Measurements from ENCODE around the gene HTR3D. TPM values are rescaled to one million over a fixed set of nuclear protein-coding genes. Genes with fewer than 3 reads are reported as not detected.
A peak's percentile ranks its signal among the peaks of the same experiment; 100 is the strongest.

The HTR3D gene
- total and polyA plus RNA-seq, 2 of the 13 experiments (the other 11 are each of a cell fraction or from before 2014, with no cell fraction given) = not detected

DNA sequence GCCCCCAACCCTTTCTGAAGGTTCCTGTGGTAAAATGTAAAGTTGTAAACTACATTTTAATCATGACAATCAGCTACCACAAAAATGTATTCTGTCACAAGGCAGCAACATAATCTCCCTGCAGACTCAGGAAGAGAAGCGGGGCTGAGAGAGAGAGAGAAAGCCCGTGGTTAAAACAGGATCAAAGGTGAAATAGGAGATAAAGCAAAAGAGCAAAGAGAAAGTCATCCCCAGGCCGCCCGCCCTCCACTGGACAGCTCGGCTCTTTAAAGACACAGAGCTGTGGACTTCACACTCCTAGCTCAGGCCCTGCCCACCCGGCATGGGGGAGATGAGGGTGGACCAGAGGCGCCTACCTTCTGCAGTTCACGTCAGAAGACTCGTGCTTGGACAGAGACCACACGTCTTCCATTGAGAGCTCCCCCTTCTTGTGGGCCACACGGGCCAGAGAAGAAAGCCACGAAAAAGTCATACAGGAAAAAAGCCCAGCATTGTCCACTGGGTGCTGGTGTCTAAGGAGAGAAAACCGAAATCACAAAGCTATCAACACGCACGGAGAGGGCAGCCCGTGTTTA lies 43.2 kb upstream of the HTR3D start (continued):
- TF ChIP-seq, protein P1, sequence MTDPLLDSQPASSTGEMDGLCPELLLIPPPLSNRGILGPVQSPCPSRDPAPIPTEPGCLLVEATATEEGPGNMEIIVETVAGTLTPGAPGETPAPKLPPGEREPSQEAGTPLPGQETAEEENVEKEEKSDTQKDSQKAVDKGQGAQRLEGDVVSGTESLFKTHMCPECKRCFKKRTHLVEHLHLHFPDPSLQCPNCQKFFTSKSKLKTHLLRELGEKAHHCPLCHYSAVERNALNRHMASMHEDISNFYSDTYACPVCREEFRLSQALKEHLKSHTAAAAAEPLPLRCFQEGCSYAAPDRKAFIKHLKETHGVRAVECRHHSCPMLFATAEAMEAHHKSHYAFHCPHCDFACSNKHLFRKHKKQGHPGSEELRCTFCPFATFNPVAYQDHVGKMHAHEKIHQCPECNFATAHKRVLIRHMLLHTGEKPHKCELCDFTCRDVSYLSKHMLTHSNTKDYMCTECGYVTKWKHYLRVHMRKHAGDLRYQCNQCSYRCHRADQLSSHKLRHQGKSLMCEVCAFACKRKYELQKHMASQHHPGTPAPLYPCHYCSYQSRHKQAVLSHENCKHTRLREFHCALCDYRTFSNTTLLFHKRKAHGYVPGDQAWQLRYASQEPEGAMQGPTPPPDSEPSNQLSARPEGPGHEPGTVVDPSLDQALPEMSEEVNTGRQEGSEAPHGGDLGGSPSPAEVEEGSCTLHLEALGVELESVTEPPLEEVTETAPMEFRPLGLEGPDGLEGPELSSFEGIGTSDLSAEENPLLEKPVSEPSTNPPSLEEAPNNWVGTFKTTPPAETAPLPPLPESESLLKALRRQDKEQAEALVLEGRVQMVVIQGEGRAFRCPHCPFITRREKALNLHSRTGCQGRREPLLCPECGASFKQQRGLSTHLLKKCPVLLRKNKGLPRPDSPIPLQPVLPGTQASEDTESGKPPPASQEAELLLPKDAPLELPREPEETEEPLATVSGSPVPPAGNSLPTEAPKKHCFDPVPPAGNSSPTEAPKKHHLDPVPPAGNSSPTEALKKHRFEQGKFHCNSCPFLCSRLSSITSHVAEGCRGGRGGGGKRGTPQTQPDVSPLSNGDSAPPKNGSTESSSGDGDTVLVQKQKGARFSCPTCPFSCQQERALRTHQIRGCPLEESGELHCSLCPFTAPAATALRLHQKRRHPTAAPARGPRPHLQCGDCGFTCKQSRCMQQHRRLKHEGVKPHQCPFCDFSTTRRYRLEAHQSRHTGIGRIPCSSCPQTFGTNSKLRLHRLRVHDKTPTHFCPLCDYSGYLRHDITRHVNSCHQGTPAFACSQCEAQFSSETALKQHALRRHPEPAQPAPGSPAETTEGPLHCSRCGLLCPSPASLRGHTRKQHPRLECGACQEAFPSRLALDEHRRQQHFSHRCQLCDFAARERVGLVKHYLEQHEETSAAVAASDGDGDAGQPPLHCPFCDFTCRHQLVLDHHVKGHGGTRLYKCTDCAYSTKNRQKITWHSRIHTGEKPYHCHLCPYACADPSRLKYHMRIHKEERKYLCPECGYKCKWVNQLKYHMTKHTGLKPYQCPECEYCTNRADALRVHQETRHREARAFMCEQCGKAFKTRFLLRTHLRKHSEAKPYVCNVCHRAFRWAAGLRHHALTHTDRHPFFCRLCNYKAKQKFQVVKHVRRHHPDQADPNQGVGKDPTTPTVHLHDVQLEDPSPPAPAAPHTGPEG (CRISPR knock-in tag; IDR thresholded peaks at IDR 0.05) = no peak
- TF ChIP-seq, protein P2, sequence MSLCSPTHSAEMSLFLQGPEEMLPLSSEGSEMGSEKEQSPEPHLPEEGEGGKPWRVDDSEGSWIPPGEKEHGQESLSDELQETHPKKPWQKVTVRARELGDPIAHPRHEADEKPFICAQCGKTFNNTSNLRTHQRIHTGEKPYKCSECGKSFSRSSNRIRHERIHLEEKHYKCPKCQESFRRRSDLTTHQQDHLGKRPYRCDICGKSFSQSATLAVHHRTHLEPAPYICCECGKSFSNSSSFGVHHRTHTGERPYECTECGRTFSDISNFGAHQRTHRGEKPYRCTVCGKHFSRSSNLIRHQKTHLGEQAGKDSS (CRISPR knock-in tag; IDR thresholded peaks at IDR 0.05; ENCODE audit: borderline replicate concordance, low read depth) = no peak
- TF ChIP-seq TMF1 (CRISPR knock-in tag; IDR thresholded peaks at IDR 0.05; ENCODE audit: low read depth) = no peak
- TF ChIP-seq NFE2L2 (IDR thresholded peaks at IDR 0.05; ENCODE audit: low read length) = no peak
- no peak for TF ChIP-seq ZBTB7A (CRISPR knock-in tag; IDR thresholded peaks at IDR 0.05)
- TF ChIP-seq ZNF782 (CRISPR knock-in tag; IDR thresholded peaks at IDR 0.05; ENCODE audit: borderline replicate concordance) = no peak
- no peak for TF ChIP-seq RORA (CRISPR knock-in tag; IDR thresholded peaks at IDR 0.05)
- no peak for TF ChIP-seq IKZF4 (CRISPR knock-in tag; IDR thresholded peaks at IDR 0.05; ENCODE audit: borderline replicate concordance, low read depth, not compliant biosample characterization)
- peak; percentile 71; the same call in 1 of the 2 replicates for TF ChIP-seq ZNF788 (CRISPR knock-in tag; IDR thresholded peaks at IDR 0.05; ENCODE audit: borderline replicate concordance)
- TF ChIP-seq FOXA1 (IDR thresholded peaks at IDR 0.05) = no peak
- no peak for TF ChIP-seq FOXA1 (CRISPR knock-in tag; IDR thresholded peaks at IDR 0.05)
- TF ChIP-seq ZNF414 (CRISPR knock-in tag; IDR thresholded peaks at IDR 0.05) = no peak
- no peak for TF ChIP-seq ZFP36L2 (CRISPR knock-in tag; IDR thresholded peaks at IDR 0.05)
- no peak for TF ChIP-seq RNF2 (conservative IDR thresholded peaks at IDR 0.05; ENCODE audit: low read depth)
- TF ChIP-seq KLF15 (CRISPR knock-in tag; IDR thresholded peaks at IDR 0.05; ENCODE audit: borderline replicate concordance) = no peak
- TF ChIP-seq GABPA (IDR thresholded peaks at IDR 0.05; ENCODE audit: low read depth, low read length) = no peak
- TF ChIP-seq GABPA (CRISPR knock-in tag; IDR thresholded peaks at IDR 0.05; ENCODE audit: low read depth) = no peak; the same call in 1 of the 2 replicates
- TF ChIP-seq EHMT2 (IDR thresholded peaks at IDR 0.05; ENCODE audit: borderline replicate concordance, low read depth, low read length) = no peak
- no peak for TF ChIP-seq CCDC6 (CRISPR knock-in tag; IDR thresholded peaks at IDR 0.05)
- peak; percentile 28; the same call in 1 of the 2 replicates for TF ChIP-seq DPF2 (CRISPR knock-in tag; IDR thresholded peaks at IDR 0.05; ENCODE audit: borderline replicate concordance, low read depth)
- no peak for TF ChIP-seq SSRP1 (CRISPR knock-in tag; IDR thresholded peaks at IDR 0.05)
- TF ChIP-seq ZNF629 (CRISPR knock-in tag; conservative IDR thresholded peaks at IDR 0.05) = no peak
- no peak for TF ChIP-seq HOXA9 (CRISPR knock-in tag; IDR thresholded peaks at IDR 0.05; ENCODE audit: borderline replicate concordance)
- no peak for TF ChIP-seq AKAP8 (CRISPR knock-in tag; IDR thresholded peaks at IDR 0.05)
- peak; percentile 86; the same call in 1 of the 2 replicates for TF ChIP-seq TBX2 (CRISPR knock-in tag; IDR thresholded peaks at IDR 0.05; ENCODE audit: borderline replicate concordance)

All from HepG2 (cell line).